Muscle layer of duodenum (tissue), 2 donors: ENCODE measurements around the gene KCNB1.

Source experiments
- H3K27ac ChIP-seq: one replicate; pipeline ENCODE4 v1.7.0; 2013; ENCODE audit warnings: mild to moderate bottlenecking, low read length
- H3K27me3 ChIP-seq: one replicate; pipeline ENCODE4 v1.7.0; 2013; ENCODE audit warnings: low read depth, mild to moderate bottlenecking, control low read depth, low read length
- H3K36me3 ChIP-seq, 2 donors: one replicate each; pipeline ENCODE4 v1.7.0; 2013; ENCODE audit warnings: low read length in 2 of 2, control low read depth in 1 of 2, mild to moderate bottlenecking in 1 of 2; ENCODE audit not compliant: insufficient read depth in 2 of 2, control insufficient read depth in 1 of 2
- H3K4me1 ChIP-seq, 2 donors: one replicate each; pipeline ENCODE4 v1.7.0; 2013; ENCODE audit warnings: low read length in 2 of 2, mild to moderate bottlenecking in 2 of 2, control low read depth in 1 of 2, moderate library complexity in 1 of 2; ENCODE audit not compliant: insufficient read depth in 2 of 2, control insufficient read depth in 1 of 2
- H3K4me3 ChIP-seq, 2 donors: one replicate each; pipeline ENCODE4 v1.7.0; 2013; ENCODE audit warnings: low read length in 2 of 2, low read depth in 1 of 2, mild to moderate bottlenecking in 1 of 2
- H3K9me3 ChIP-seq, 2 donors: one replicate each; pipeline ENCODE4 v1.7.0; 2013; ENCODE audit warnings: low read length in 2 of 2, control low read depth in 1 of 2, mild to moderate bottlenecking in 1 of 2; ENCODE audit not compliant: control insufficient read depth in 1 of 2
- donor health status: healthy.

Gene KCNB1

GRCh38 chr20:49397525-49397924 is 84.9 kb downstream of the KCNB1 start:
- Histone ChIP-seq H3K4me3 (no peak overlapping the region), H3K27ac (no peak overlapping the region), H3K27me3 (no peaks in the 10 kb centered on the region), H3K9me3 (no peaks in the 10 kb centered on the region), H3K36me3 (peaks cover 0 to 3% of the 10 kb centered on the region in 2 donors), H3K4me1 (peaks cover 8 to 39% of the 10 kb centered on the region in 2 donors)

GRCh38 chr20:49396230-49396629 is 86.2 kb downstream of the KCNB1 start:
- Histone ChIP-seq H3K36me3 (peaks cover 0 to 3% of the 10 kb centered on the region in 2 donors), H3K27me3 (no peaks in the 10 kb centered on the region), H3K9me3 (no peaks in the 10 kb centered on the region), H3K4me1 (peaks cover 8 to 41% of the 10 kb centered on the region in 2 donors), H3K4me3 (no peak overlapping the region), H3K27ac (no peak overlapping the region)

- Histone ChIP-seq H3K27ac (peak overlapping the region; percentile 65), H3K27me3 (no peaks in the 10 kb centered on the region), H3K36me3 (peaks cover 0 to 3% of the 10 kb centered on the region in 2 donors), H3K4me3 (peak overlapping the region in 1 of 2 donors; percentile 29), H3K9me3 (no peaks in the 10 kb centered on the region), H3K4me1 (peaks cover 6 to 38% of the 10 kb centered on the region in 2 donors)
Observed at GRCh38 chr20:49395659-49396058, 86.8 kb downstream of the KCNB1 start.

GRCh38 chr20:49395183-49395582 is 87.3 kb downstream of the KCNB1 start:
- Histone ChIP-seq H3K4me1 (peaks cover 2 to 33% of the 10 kb centered on the region in 2 donors), H3K9me3 (no peaks in the 10 kb centered on the region), H3K4me3 (peak overlapping the region in 1 of 2 donors; percentile 29), H3K36me3 (peaks cover 0 to 1% of the 10 kb centered on the region in 2 donors), H3K27me3 (no peaks in the 10 kb centered on the region), H3K27ac (peak overlapping the region; percentile 65)

- Histone ChIP-seq H3K36me3 (no peaks in the 10 kb centered on the region), H3K27ac (peak overlapping the region; percentile 1), H3K27me3 (no peaks in the 10 kb centered on the region), H3K4me3 (no peak overlapping the region), H3K4me1 (peaks cover 0 to 32% of the 10 kb centered on the region in 2 donors), H3K9me3 (no peaks in the 10 kb centered on the region)
Observed at GRCh38 chr20:49394757-49395156, 87.7 kb downstream of the KCNB1 start.

- H3K4me1 ChIP-seq: peaks cover 0 to 30% of the 10 kb centered on the region in 2 donors
- H3K36me3 ChIP-seq: no peaks in the 10 kb centered on the region
- H3K9me3 ChIP-seq: no peaks in the 10 kb centered on the region
- no peaks in the 10 kb centered on the region for H3K27me3 ChIP-seq
- H3K4me3 ChIP-seq: no peak overlapping the region
- no peak overlapping the region for H3K27ac ChIP-seq
Observed at GRCh38 chr20:49394264-49394663, 88.2 kb downstream of the KCNB1 start.

- Histone ChIP-seq H3K9me3 (no peaks in the 10 kb centered on the region), H3K27me3 (no peaks in the 10 kb centered on the region), H3K27ac (no peak overlapping the region), H3K4me1 (peaks cover 0 to 32% of the 10 kb centered on the region in 2 donors), H3K4me3 (no peak overlapping the region), H3K36me3 (no peaks in the 10 kb centered on the region)
Observed at GRCh38 chr20:49393803-49394202, 88.7 kb downstream of the KCNB1 start.

- Histone ChIP-seq H3K36me3 (no peaks in the 10 kb centered on the region), H3K9me3 (no peaks in the 10 kb centered on the region), H3K4me3 (no peak overlapping the region), H3K27me3 (no peaks in the 10 kb centered on the region), H3K4me1 (peaks cover 0 to 35% of the 10 kb centered on the region in 2 donors), H3K27ac (no peak overlapping the region)
Observed at GRCh38 chr20:49392745-49393144, 89.7 kb downstream of the KCNB1 start.

- Histone ChIP-seq H3K36me3 (no peaks in the 10 kb centered on the region), H3K27ac (no peak overlapping the region), H3K4me1 (peaks cover 0 to 40% of the 10 kb centered on the region in 2 donors), H3K4me3 (no peak overlapping the region), H3K9me3 (no peaks in the 10 kb centered on the region), H3K27me3 (no peaks in the 10 kb centered on the region)
Observed at GRCh38 chr20:49391404-49392245, 90.8 kb downstream of the KCNB1 start.

GRCh38 chr20:49389854-49390253 is 92.6 kb downstream of the KCNB1 start:
- Histone ChIP-seq H3K4me3 (no peak overlapping the region), H3K4me1 (peaks cover 0 to 35% of the 10 kb centered on the region in 2 donors), H3K27ac (no peak overlapping the region)

GRCh38 chr20:49388744-49389143 is 93.7 kb downstream of the KCNB1 start:
- Histone ChIP-seq H3K4me3 (no peak overlapping the region), H3K36me3 (no peaks in the 10 kb centered on the region), H3K27ac (no peak overlapping the region), H3K27me3 (no peaks in the 10 kb centered on the region), H3K9me3 (no peaks in the 10 kb centered on the region), H3K4me1 (peaks cover 0 to 37% of the 10 kb centered on the region in 2 donors)

More at GRCh38 chr20:49389854-49390253, 92.6 kb downstream of the KCNB1 start:
- Histone ChIP-seq H3K36me3 (no peaks in the 10 kb centered on the region), H3K27me3 (no peaks in the 10 kb centered on the region), H3K9me3 (no peaks in the 10 kb centered on the region)
